GM12873 (cell line): ENCODE measurements around the gene MS4A13.
A peak's percentile ranks its signal among the peaks of the same experiment; 100 is the strongest.

ENCODE experiments used
- TF ChIP-seq, protein P1 (sequence below): IDR thresholded peaks from 2 replicates; pipeline ENCODE4 v1.5.1; 2012; ENCODE audit warnings: low read depth, mild to moderate bottlenecking, moderate library complexity, low read length, control low read depth; ENCODE audit not compliant: insufficient read depth; ENCODE audit errors: missing control alignments

The MS4A13 gene

GRCh38 chr11:60515144-60515855 is at the start of gene MS4A13:
Gene MS4A13, plus strand, starts transcription at chr11:60515392. Its CDS starts 2,692 bp downstream, at chr11:60518084.
- TF ChIP-seq, protein P1, sequence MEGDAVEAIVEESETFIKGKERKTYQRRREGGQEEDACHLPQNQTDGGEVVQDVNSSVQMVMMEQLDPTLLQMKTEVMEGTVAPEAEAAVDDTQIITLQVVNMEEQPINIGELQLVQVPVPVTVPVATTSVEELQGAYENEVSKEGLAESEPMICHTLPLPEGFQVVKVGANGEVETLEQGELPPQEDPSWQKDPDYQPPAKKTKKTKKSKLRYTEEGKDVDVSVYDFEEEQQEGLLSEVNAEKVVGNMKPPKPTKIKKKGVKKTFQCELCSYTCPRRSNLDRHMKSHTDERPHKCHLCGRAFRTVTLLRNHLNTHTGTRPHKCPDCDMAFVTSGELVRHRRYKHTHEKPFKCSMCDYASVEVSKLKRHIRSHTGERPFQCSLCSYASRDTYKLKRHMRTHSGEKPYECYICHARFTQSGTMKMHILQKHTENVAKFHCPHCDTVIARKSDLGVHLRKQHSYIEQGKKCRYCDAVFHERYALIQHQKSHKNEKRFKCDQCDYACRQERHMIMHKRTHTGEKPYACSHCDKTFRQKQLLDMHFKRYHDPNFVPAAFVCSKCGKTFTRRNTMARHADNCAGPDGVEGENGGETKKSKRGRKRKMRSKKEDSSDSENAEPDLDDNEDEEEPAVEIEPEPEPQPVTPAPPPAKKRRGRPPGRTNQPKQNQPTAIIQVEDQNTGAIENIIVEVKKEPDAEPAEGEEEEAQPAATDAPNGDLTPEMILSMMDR = no peak

- TF ChIP-seq, protein P1 = no peak
These were observed 46.4 kb upstream of the MS4A13 start for GRCh38 chr11:60468829-60469228.

GRCh38 chr11:60469723-60470122 is 45.5 kb upstream of the MS4A13 start:
- TF ChIP-seq, protein P1 = no peak

- TF ChIP-seq, protein P1 = no peak
These were observed 38.2 kb upstream of the MS4A13 start for GRCh38 chr11:60477035-60477445.

GRCh38 chr11:60482361-60482760 is 32.8 kb upstream of the MS4A13 start:
- TF ChIP-seq, protein P1 = no peak

GRCh38 chr11:60485987-60486386 is 29.2 kb upstream of the MS4A13 start:
- TF ChIP-seq, protein P1 = peak; percentile 96

- TF ChIP-seq, protein P1 = no peak
These were observed 22.6 kb upstream of the MS4A13 start, which contains the start of gene MS4A12 for GRCh38 chr11:60492488-60493009. Gene MS4A12, plus strand, starts transcription at chr11:60492778. Its CDS starts 4,541 bp downstream, at chr11:60497319.
